Right ventricle myocardium inferior (tissue), 1 donor: ENCODE measurements around the gene ITSN2. TPM values are rescaled to one million over a fixed set of nuclear protein-coding genes. Genes with fewer than 3 reads are reported as not detected.
A peak's percentile ranks its signal among the peaks of the same experiment; 100 is the strongest.

ENCODE experiments used
- ATAC-seq: fragments of 200-7000 bp; cut with Tn5 transposase; one replicate; pipeline ENCODE4 v1.9.1; 2020; ENCODE audit warnings: mild to moderate bottlenecking, moderate library complexity
- DNase-seq: peaks from one replicate; pipeline ENCODE4 v3.0.0; 2021; ENCODE audit errors: missing footprints
- intact Hi-C: fragments of 100-400 bp; cut with DNase I; formaldehyde crosslinking; loops from one replicate; pipeline ENCODE4 v1.11.0; 2022
- total RNA-seq: library from RNA; stranded (reverse); fragmentation: NEBNext Ultra II Directional; extraction: Animal tissue kit (Norgen Biotek cat#: 25700); gene quantifications from one replicate; pipeline ENCODE4 v1.2.1, GENCODE V29; 2021
- donor health status: DM: no; HTN: yes; CAD: no; lungs with severe emphysema.

Gene ITSN2
- total RNA-seq, 1 donor from 2014 or later, result 41.3 TPM

GRCh38 chr2:24174851-24175277 is 185.5 kb downstream of the ITSN2 start, which contains the start of gene FAM228A:
TSS of gene FAM228A (plus strand) at chr2:24175053. CDS start at chr2:24175481, 428 bp downstream.
- DNase-seq (no peak), ATAC-seq (peak; percentile 28)

GRCh38 chr2:24169023-24169422 is 191.3 kb downstream of the ITSN2 start:
- DNase-seq (no peak), ATAC-seq (no peak)
- intact Hi-C loops, result no loop called here

More at GRCh38 chr2:24174851-24175277, 185.5 kb downstream of the ITSN2 start, which contains the start of gene FAM228A:
- intact Hi-C loops, result no loop called here

GRCh38 chr2:24164416-24164973 is 195.8 kb downstream of the ITSN2 start:
- ATAC-seq (no peak), DNase-seq (no peak)
- intact Hi-C loops, result no loop called here

- no peak for DNase-seq
- intact Hi-C loops, result no loop called here
- no peak for ATAC-seq
These were observed 196.7 kb downstream of the ITSN2 start for GRCh38 chr2:24163601-24164000.

- no peak for ATAC-seq
- no peak for DNase-seq
- intact Hi-C loops, result no loop called here
These were observed 197.2 kb downstream of the ITSN2 start for GRCh38 chr2:24163186-24163585.

GRCh38 chr2:24162494-24162893 is 197.8 kb downstream of the ITSN2 start:
- intact Hi-C loops, result no loop called here
- DNase-seq (no peak), ATAC-seq (no peak)

GRCh38 chr2:24160761-24161160 is 199.6 kb downstream of the ITSN2 start:
- no peak for DNase-seq
- no peak for ATAC-seq
- intact Hi-C loops, result no loop called here

- no peak for ATAC-seq
- no peak for DNase-seq
- intact Hi-C loops, result no loop called here
These were observed 200.6 kb downstream of the ITSN2 start for GRCh38 chr2:24159708-24160107.

- intact Hi-C loops, result no loop called here
- no peak for DNase-seq
- no peak for ATAC-seq
These were observed 202.2 kb downstream of the ITSN2 start for GRCh38 chr2:24158131-24158530.

- DNase-seq (no peak), ATAC-seq (no peak)
- intact Hi-C loops, result no loop called here
These were observed 206.9 kb downstream of the ITSN2 start for GRCh38 chr2:24153478-24153877.

Other genes with a start within 250 kb of the ITSN2 start
- 0.32 TPM for gene PFN4, start 237.2 kb downstream of the ITSN2 start, total RNA-seq
- 21.8 TPM for gene FAM228B, start 237.1 kb downstream of the ITSN2 start, total RNA-seq
- gene FAM228A, start 185.5 kb downstream of the ITSN2 start, total RNA-seq, result 0.22 TPM
- gene NCOA1, start 130.7 kb upstream of the ITSN2 start, total RNA-seq, result 31.0 TPM